ENCODE data around the gene TRAF5. TPM values are rescaled to one million over a fixed set of nuclear protein-coding genes. Genes with fewer than 3 reads are reported as not detected.

Gene TRAF5
- total and polyA plus RNA-seq, 2 of the 4 experiments (the other 2 are of a cell fraction) = 10.0 to 14.7 TPM

DNA sequence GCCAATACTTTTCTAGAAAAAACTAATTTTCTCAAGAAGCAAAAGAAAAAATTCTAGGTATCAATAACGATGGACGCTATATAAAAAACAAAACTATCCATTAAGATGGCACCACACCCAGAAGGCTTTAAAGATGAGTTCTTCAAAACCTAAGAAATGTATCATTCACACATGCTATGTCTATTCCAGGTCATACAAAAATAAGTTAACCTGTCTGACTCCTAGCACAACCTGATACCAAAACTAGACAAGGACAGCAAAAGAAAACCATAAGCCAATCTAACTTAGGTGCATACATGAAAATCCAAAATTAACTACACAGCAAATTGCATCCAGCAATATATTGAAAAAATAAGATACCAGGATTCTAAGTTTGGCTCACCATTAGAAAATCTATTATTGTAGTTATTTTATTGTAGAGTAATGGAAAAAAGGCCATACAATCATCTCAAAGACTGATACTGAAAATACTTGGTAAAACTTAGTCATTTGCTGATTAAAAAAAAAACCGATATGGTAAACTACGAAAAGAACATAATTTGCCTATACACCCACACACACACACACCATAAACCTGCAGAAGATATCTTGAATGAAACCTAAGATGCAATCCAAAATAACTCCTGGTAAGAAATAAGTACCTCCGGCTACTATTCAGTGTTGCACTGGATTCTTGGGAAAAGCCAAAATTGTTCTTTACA, 55.0 kb downstream of the TRAF5 start (continued):
- TF ChIP-seq BHLHE40 (IDR thresholded peaks at IDR 0.05; ENCODE audit: low read depth, low read length) = no peak

DNA sequence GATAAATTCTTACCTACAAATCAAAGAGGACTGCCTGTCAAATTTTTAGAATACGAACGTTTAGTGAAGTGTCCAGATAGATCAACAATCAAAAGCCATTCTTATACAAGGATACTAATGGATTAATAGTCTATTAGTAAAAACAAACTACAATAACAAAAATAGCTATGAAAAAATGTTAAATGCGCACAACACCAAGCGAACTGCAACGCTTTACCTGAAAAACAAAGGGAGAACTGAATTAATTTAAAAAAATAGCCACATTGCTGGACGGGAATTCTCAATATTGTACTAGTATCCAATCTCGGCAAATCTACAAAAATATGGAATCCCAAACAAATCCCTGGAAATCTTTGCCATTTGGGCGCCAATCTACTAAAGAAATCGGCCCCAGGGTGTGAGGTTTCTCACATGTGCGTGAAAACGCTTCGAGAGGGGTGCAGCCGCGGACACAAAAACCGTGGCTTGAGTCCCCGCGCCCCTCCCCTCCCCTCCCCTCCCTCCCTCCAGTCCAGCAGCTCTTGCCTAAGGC, 55.6 kb downstream of the TRAF5 start:
- H3K36me3 ChIP-seq (ENCODE audit: control insufficient read depth, insufficient read depth, low read length) = no peaks in the 10 kb centered on the region
- ChIA-PET POLR2A (ENCODE audit: unreplicated experiment) (interaction anchor here (0.6 to 0.7 kb wide), 4 partner anchors 34 to 1055 kb away, joined by 3 to 8 read pairs (median 3); no protein-coding TSS in a partner anchor), CTCF (no interaction called here)
- peak overlapping the region; percentile 57; the same call in 1 of the 2 replicates for H3K23ac ChIP-seq (ENCODE audit: low read depth, low read length)
- no peak overlapping the region for H2BK20ac ChIP-seq (ENCODE audit: low read depth, low read length)
- BruUV-seq (replicated peaks) = no TSS peak
- H4K91ac ChIP-seq (ENCODE audit: insufficient read depth, low read depth, low read length) = 0 out of 2 replicates have a peak overlapping the region, but pooled peaks have one; percentile 60
- H2BK120ac ChIP-seq (ENCODE audit: low read depth, low read length) = peak overlapping the region; percentile 43; the same call in 1 of the 2 replicates
- 0% methylated on average over 2 of the region's 17 CpGs; no CpG with 5 or more reads in 1 of the 2 experiments for WGBS, 2 experiments (ENCODE audit: extremely low coverage in 2 of 2, insufficient read length in 1 of 2)
- peak overlapping the region; percentile 45 for H3K18ac ChIP-seq (ENCODE audit: low read depth, low read length)
- H3K27me3 ChIP-seq (ENCODE audit: control insufficient read depth, insufficient read depth, low read length) = no peaks in the 10 kb centered on the region
- no peaks in the 10 kb centered on the region for H3K9me1 ChIP-seq (ENCODE audit: insufficient read depth, low read length)
- peak overlapping the region; percentile 87 for H4K5ac ChIP-seq (ENCODE audit: low read depth, low read length)
- peak overlapping the region; percentile 68 for H3K4me2 ChIP-seq (ENCODE audit: low read depth, low read length)
- TF ChIP-seq CEBPB (IDR thresholded peaks at IDR 0.05; ENCODE audit: low read depth, low read length) (no peak), RAD21 (IDR thresholded peaks at IDR 0.05; ENCODE audit: low read length) (no peak), POLR2A (IDR thresholded peaks at IDR 0.05; ENCODE audit: low read depth, low read length) (no peak), NFE2L2 (IDR thresholded peaks at IDR 0.05; ENCODE audit: low read depth, low read length) (no peak), BHLHE40 (IDR thresholded peaks at IDR 0.05; ENCODE audit: low read depth, low read length) (no peak), RCOR1 (IDR thresholded peaks at IDR 0.05; ENCODE audit: insufficient replicate concordance, low read length) (no peak), MXI1 (IDR thresholded peaks at IDR 0.05; ENCODE audit: borderline replicate concordance, low read depth, low read length) (no peak), CHD1 (IDR thresholded peaks at IDR 0.05; ENCODE audit: low read depth, low read length) (no peak), MAZ (IDR thresholded peaks at IDR 0.05; ENCODE audit: borderline replicate concordance, low read depth, low read length) (no peak), FOS (IDR thresholded peaks at IDR 0.05; ENCODE audit: low read depth, low read length) (no peak)
- TF ChIP-seq, protein P1, sequence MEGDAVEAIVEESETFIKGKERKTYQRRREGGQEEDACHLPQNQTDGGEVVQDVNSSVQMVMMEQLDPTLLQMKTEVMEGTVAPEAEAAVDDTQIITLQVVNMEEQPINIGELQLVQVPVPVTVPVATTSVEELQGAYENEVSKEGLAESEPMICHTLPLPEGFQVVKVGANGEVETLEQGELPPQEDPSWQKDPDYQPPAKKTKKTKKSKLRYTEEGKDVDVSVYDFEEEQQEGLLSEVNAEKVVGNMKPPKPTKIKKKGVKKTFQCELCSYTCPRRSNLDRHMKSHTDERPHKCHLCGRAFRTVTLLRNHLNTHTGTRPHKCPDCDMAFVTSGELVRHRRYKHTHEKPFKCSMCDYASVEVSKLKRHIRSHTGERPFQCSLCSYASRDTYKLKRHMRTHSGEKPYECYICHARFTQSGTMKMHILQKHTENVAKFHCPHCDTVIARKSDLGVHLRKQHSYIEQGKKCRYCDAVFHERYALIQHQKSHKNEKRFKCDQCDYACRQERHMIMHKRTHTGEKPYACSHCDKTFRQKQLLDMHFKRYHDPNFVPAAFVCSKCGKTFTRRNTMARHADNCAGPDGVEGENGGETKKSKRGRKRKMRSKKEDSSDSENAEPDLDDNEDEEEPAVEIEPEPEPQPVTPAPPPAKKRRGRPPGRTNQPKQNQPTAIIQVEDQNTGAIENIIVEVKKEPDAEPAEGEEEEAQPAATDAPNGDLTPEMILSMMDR (conservative IDR thresholded peaks at IDR 0.05; ENCODE audit: low read depth, low read length) = no peak
- TF ChIP-seq, protein P2, sequence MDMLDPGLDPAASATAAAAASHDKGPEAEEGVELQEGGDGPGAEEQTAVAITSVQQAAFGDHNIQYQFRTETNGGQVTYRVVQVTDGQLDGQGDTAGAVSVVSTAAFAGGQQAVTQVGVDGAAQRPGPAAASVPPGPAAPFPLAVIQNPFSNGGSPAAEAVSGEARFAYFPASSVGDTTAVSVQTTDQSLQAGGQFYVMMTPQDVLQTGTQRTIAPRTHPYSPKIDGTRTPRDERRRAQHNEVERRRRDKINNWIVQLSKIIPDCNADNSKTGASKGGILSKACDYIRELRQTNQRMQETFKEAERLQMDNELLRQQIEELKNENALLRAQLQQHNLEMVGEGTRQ (IDR thresholded peaks at IDR 0.05; ENCODE audit: low read depth, low read length) = no peak
- no peak overlapping the region for H2AK5ac ChIP-seq (ENCODE audit: low read depth, low read length)
- peak overlapping the region; percentile 65 to 90 for H4K8ac ChIP-seq (ENCODE audit: low read depth in 2 of 2, low read length in 2 of 2)
- peak overlapping the region; percentile 86 for H3K14ac ChIP-seq (replicated peaks; ENCODE audit: low read depth, low read length)
- peak overlapping the region; percentile 85 for H3K4ac ChIP-seq (ENCODE audit: low read depth, low read length)
- no peaks in the 10 kb centered on the region for H3K9me3 ChIP-seq (ENCODE audit: control insufficient read depth, insufficient read depth, low read length)
- dilution Hi-C loops (cut with HindIII; ENCODE audit: low sequenced_read_pairs, unreplicated experiment) = no loop called here
- H3K79me1 ChIP-seq (ENCODE audit: low read depth in 1 of 2, low read length in 2 of 2) = peaks cover 6 to 10% of the 10 kb centered on the region in 2 experiments; a peak in 3 of 4 replicates
- peak overlapping the region; percentile 74 for H2BK5ac ChIP-seq (ENCODE audit: low read depth, low read length, poor library complexity, severe bottlenecking)
- peak overlapping the region; percentile 68 for H3K27ac ChIP-seq (ENCODE audit: insufficient read depth, low read length)
- DNase-seq (no peak), ATAC-seq (ENCODE audit: low read depth) (no peak; the same call in 1 of the 2 replicates)
- H3K56ac ChIP-seq (ENCODE audit: extremely low read depth, insufficient read depth, low read length) = peak overlapping the region; percentile 81
- peak overlapping the region; percentile 94 for H3K9ac ChIP-seq (ENCODE audit: low read depth, low read length)
- peak overlapping the region; percentile 99 for H2AFZ ChIP-seq (replicated peaks; ENCODE audit: low read length, poor library complexity)
- no peaks in the 10 kb centered on the region for H4K20me1 ChIP-seq (ENCODE audit: insufficient read depth, low read length)
- H3K4me1 ChIP-seq (ENCODE audit: control insufficient read depth, insufficient read depth, low read length) = no peaks in the 10 kb centered on the region
- no peak overlapping the region; the same call in 2 of the 3 replicates for H2BK15ac ChIP-seq (ENCODE audit: low read depth, low read length)
- H2AK9ac ChIP-seq (replicated peaks; ENCODE audit: low read depth, low read length, poor library complexity) = peak overlapping the region; percentile 93
- peak overlapping the region; percentile 71 for H3K4me3 ChIP-seq (ENCODE audit: insufficient read depth, low read depth, low read length)
- intact Hi-C loops (cut with micrococcal nuclease) = loop anchor here (2.0 kb wide), 1 partner anchor 55 kb away; the partner anchor contains the start of gene TRAF5
- in situ Hi-C loops (cut with MboI; ENCODE audit: low sequenced_read_pairs) = no loop called here
